HEK293 (cell line): Measurements from ENCODE around the gene ABLIM3.

Source experiments
- CTCF ChIA-PET: fragments of 350-600 bp; formaldehyde crosslinking; extraction: SDS; loops from one replicate; lab custom pipeline; 2021; ENCODE audit warnings: antibody characterized with exemption; lab: Yijun Ruan, JAX
- POLR2A ChIA-PET: fragments of 300-600 bp; formaldehyde crosslinking; extraction: SDS; loops from one replicate; lab custom pipeline; 2020; ENCODE audit warnings: antibody characterized with exemption, inconsistent platforms; lab: Yijun Ruan, JAX
- H3K27ac ChIP-seq: fragments of 200-500 bp; sonication (Bioruptor generic); 2 replicates; pipeline ENCODE4 v1.5.1; 2014; ENCODE audit warnings: low read depth, low read length, control low read depth, inconsistent platforms; ENCODE audit errors: extremely low read depth
- H3K36me3 ChIP-seq, 2 experiments: fragments of 200-500 bp in 1 of 2; sonication (Bioruptor generic) in 1 of 2; 1 replicate in 1 of 2; 2 replicates in 1 of 2; pipeline ENCODE4 v1.5.1; 2014 to 2017; ENCODE audit warnings: inconsistent platforms in 2 of 2, low read length in 2 of 2; ENCODE audit not compliant: control insufficient read depth in 2 of 2, insufficient read depth in 1 of 2
- H3K4me1 ChIP-seq: fragments of 200-500 bp; sonication (Bioruptor generic); 2 replicates; pipeline ENCODE4 v1.5.1; 2014; ENCODE audit warnings: mild to moderate bottlenecking, low read length, inconsistent platforms; ENCODE audit not compliant: control insufficient read depth, insufficient read depth
- H3K4me3 ChIP-seq: 2 replicates; pipeline ENCODE4 v1.5.1; 2011; ENCODE audit warnings: low read depth, mild to moderate bottlenecking, control low read depth, low read length, moderate library complexity
- H3K9me3 ChIP-seq: fragments of 200-500 bp; sonication (Bioruptor generic); 2 replicates; pipeline ENCODE4 v1.5.1; 2014; ENCODE audit warnings: low read depth, low read length, inconsistent platforms; ENCODE audit not compliant: control insufficient read depth, insufficient read depth
- FEZF1 ChIP-seq: fragments of 450-650 bp; formaldehyde crosslinking; IDR thresholded peaks from 2 replicates; pipeline ENCODE4 v1.5.1; 2016; ENCODE audit warnings: missing biosample characterization, missing genetic modification characterization
- GLI4 ChIP-seq: fragments of 450-650 bp; formaldehyde crosslinking; IDR thresholded peaks from 2 replicates; pipeline ENCODE4 v1.5.1; 2016; ENCODE audit warnings: missing biosample characterization, missing genetic modification characterization
- GLIS2 ChIP-seq: fragments of 450-650 bp; formaldehyde crosslinking; IDR thresholded peaks from 2 replicates; pipeline ENCODE4 v1.5.1; 2016; ENCODE audit warnings: missing biosample characterization, missing genetic modification characterization
- IKZF3 ChIP-seq: fragments of 450-650 bp; IDR thresholded peaks from 2 replicates; pipeline ENCODE4 v1.5.0; 2018; ENCODE audit warnings: missing biosample characterization, mild to moderate bottlenecking, missing genetic modification characterization, moderate library complexity
- MZF1 ChIP-seq: fragments of 450-650 bp; formaldehyde crosslinking; IDR thresholded peaks from 2 replicates; pipeline ENCODE4 v1.5.1; 2017; ENCODE audit warnings: missing biosample characterization, missing genetic modification characterization, borderline replicate concordance
- PRDM4 ChIP-seq: fragments of 450-650 bp; formaldehyde crosslinking; IDR thresholded peaks from 2 replicates; pipeline ENCODE4 v1.5.1; 2017; ENCODE audit warnings: missing biosample characterization, missing genetic modification characterization
- SP7 ChIP-seq: fragments of 450-650 bp; formaldehyde crosslinking; IDR thresholded peaks from 2 replicates; pipeline ENCODE4 v1.5.1; 2016; ENCODE audit warnings: missing biosample characterization, missing genetic modification characterization
- TSHZ1 ChIP-seq: fragments of 450-650 bp; formaldehyde crosslinking; IDR thresholded peaks from 2 replicates; pipeline ENCODE4 v1.5.1; 2016; ENCODE audit warnings: missing biosample characterization, missing genetic modification characterization, borderline replicate concordance
- WT1 ChIP-seq: fragments of 450-650 bp; formaldehyde crosslinking; IDR thresholded peaks from 2 replicates; pipeline ENCODE4 v1.5.1; 2016; ENCODE audit warnings: missing biosample characterization, missing genetic modification characterization
- YY1 ChIP-seq: fragments of 450-650 bp; formaldehyde crosslinking; IDR thresholded peaks from 2 replicates; pipeline ENCODE4 v1.5.1; 2018; ENCODE audit warnings: missing biosample characterization, missing genetic modification characterization
- ZBTB20 ChIP-seq: fragments of 450-650 bp; formaldehyde crosslinking; IDR thresholded peaks from 2 replicates; pipeline ENCODE4 v1.5.1; 2016; ENCODE audit warnings: missing biosample characterization, missing genetic modification characterization
- ZBTB48 ChIP-seq: fragments of 450-650 bp; formaldehyde crosslinking; IDR thresholded peaks from 2 replicates; pipeline ENCODE4 v1.5.1; 2016; ENCODE audit warnings: missing biosample characterization, missing genetic modification characterization
- ZNF169 ChIP-seq: fragments of 450-650 bp; formaldehyde crosslinking; IDR thresholded peaks from 2 replicates; pipeline ENCODE4 v1.5.1; 2016; ENCODE audit warnings: missing biosample characterization, missing genetic modification characterization
- ZNF211 ChIP-seq: fragments of 450-650 bp; formaldehyde crosslinking; IDR thresholded peaks from 2 replicates; pipeline ENCODE4 v1.5.1; 2016; ENCODE audit warnings: low read depth, missing biosample characterization, missing genetic modification characterization
- ZNF48 ChIP-seq: fragments of 450-650 bp; formaldehyde crosslinking; IDR thresholded peaks from 2 replicates; pipeline ENCODE4 v1.5.1; 2016; ENCODE audit warnings: missing biosample characterization, missing genetic modification characterization
- ZNF555 ChIP-seq: fragments of 450-650 bp; formaldehyde crosslinking; conservative IDR thresholded peaks from 2 replicates; pipeline ENCODE4 v1.5.1; 2017; ENCODE audit warnings: missing biosample characterization, mild to moderate bottlenecking, missing genetic modification characterization, inconsistent platforms
- ZNF585B ChIP-seq: fragments of 450-650 bp; formaldehyde crosslinking; IDR thresholded peaks from 2 replicates; pipeline ENCODE4 v1.5.1; 2016; ENCODE audit warnings: missing biosample characterization, missing genetic modification characterization
- ZNF629 ChIP-seq: fragments of 450-650 bp; formaldehyde crosslinking; IDR thresholded peaks from 2 replicates; pipeline ENCODE4 v1.5.1; 2017; ENCODE audit warnings: missing biosample characterization, missing genetic modification characterization
- ZNF768 ChIP-seq: fragments of 450-650 bp; formaldehyde crosslinking; IDR thresholded peaks from 2 replicates; pipeline ENCODE4 v1.5.1; 2018; ENCODE audit warnings: missing biosample characterization, mild to moderate bottlenecking, missing genetic modification characterization
- ZNF792 ChIP-seq: fragments of 450-650 bp; formaldehyde crosslinking; IDR thresholded peaks from 2 replicates; pipeline ENCODE4 v1.5.1; 2016; ENCODE audit warnings: missing biosample characterization, missing genetic modification characterization
- ZSCAN16 ChIP-seq: fragments of 450-650 bp; formaldehyde crosslinking; IDR thresholded peaks from 2 replicates; pipeline ENCODE4 v1.5.1; 2016; ENCODE audit warnings: missing biosample characterization, missing genetic modification characterization
- ZSCAN4 ChIP-seq: fragments of 450-650 bp; formaldehyde crosslinking; IDR thresholded peaks from 2 replicates; pipeline ENCODE4 v1.5.1; 2017; ENCODE audit warnings: missing biosample characterization, missing genetic modification characterization
- TF ChIP-seq, protein P1 (sequence below): fragments of 450-650 bp; formaldehyde crosslinking; IDR thresholded peaks from 2 replicates; pipeline ENCODE4 v1.5.1; 2016; ENCODE audit warnings: missing biosample characterization, missing genetic modification characterization
- TF ChIP-seq, protein P2 (sequence below): fragments of 450-650 bp; formaldehyde crosslinking; IDR thresholded peaks from 2 replicates; pipeline ENCODE4 v1.5.1; 2017; ENCODE audit warnings: missing biosample characterization, missing genetic modification characterization

ABLIM3 gene

GRCh38 chr5:149141224-149141956 is at the start of gene ABLIM3:
Gene ABLIM3, plus strand, starts transcription at chr5:149141493. Its CDS starts 603 bp downstream, at chr5:149142096.
- no peaks in the 10 kb centered on the region for H3K36me3 ChIP-seq
- ChIA-PET CTCF (interaction anchor here (0.6 to 2.8 kb wide), 34 partner anchors 9 to 408 kb away, joined by 3 to 12 read pairs (median 4); partner anchors contain the start of gene PCYOX1L), POLR2A (interaction anchor here (0.6 kb wide), 1 partner anchor 1054 kb away, joined by 5 read pairs; no protein-coding TSS in a partner anchor)
- H3K4me1 ChIP-seq, result no peaks in the 10 kb centered on the region
- H3K9me3 ChIP-seq, result no peaks in the 10 kb centered on the region
- H3K4me3 ChIP-seq, result peak within 1 kb of the TSS; percentile 60
- H3K27ac ChIP-seq, result no peak within 1 kb of the TSS
- TF ChIP-seq ZNF48 (no peak), YY1 (tag by site-specific recombination) (peak; percentile 54; the same call in 1 of the 2 replicates), IKZF3 (tag by site-specific recombination) (no peak), ZNF211 (tag by site-specific recombination) (no peak), ZSCAN16 (tag by site-specific recombination) (no peak), ZNF768 (tag by site-specific recombination) (no peak), ZBTB48 (tag by site-specific recombination) (0 out of 2 replicates have a peak, but pooled peaks have one; percentile 38), SP7 (peak; percentile 22; the same call in 1 of the 2 replicates), WT1 (tag by site-specific recombination) (no peak), ZNF629 (no peak), PRDM4 (no peak), GLIS2 (peak; percentile 87), ZBTB20 (peak; percentile 43), TSHZ1 (tag by site-specific recombination) (no peak), FEZF1 (tag by site-specific recombination) (no peak), ZNF585B (tag by site-specific recombination) (no peak), ZNF555 (no peak), ZSCAN4 (tag by site-specific recombination) (no peak), GLI4 (tag by site-specific recombination) (no peak), ZNF792 (tag by site-specific recombination) (no peak), MZF1 (tag by site-specific recombination) (no peak), ZNF169 (tag by site-specific recombination) (no peak)
- TF ChIP-seq, protein P1, sequence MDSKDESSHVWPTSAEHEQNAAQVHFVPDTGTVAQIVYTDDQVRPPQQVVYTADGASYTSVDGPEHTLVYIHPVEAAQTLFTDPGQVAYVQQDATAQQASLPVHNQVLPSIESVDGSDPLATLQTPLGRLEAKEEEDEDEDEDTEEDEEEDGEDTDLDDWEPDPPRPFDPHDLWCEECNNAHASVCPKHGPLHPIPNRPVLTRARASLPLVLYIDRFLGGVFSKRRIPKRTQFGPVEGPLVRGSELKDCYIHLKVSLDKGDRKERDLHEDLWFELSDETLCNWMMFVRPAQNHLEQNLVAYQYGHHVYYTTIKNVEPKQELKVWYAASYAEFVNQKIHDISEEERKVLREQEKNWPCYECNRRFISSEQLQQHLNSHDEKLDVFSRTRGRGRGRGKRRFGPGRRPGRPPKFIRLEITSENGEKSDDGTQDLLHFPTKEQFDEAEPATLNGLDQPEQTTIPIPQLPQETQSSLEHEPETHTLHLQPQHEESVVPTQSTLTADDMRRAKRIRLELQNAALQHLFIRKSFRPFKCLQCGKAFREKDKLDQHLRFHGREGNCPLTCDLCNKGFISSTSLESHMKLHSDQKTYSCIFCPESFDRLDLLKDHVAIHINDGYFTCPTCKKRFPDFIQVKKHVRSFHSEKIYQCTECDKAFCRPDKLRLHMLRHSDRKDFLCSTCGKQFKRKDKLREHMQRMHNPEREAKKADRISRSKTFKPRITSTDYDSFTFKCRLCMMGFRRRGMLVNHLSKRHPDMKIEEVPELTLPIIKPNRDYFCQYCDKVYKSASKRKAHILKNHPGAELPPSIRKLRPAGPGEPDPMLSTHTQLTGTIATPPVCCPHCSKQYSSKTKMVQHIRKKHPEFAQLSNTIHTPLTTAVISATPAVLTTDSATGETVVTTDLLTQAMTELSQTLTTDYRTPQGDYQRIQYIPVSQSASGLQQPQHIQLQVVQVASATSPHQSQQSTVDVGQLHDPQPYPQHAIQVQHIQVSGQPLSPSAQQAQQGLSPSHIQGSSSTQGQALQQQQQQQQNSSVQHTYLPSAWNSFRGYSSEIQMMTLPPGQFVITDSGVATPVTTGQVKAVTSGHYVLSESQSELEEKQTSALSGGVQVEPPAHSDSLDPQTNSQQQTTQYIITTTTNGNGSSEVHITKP (tag by site-specific recombination), result peak; percentile 31; the same call in 1 of the 2 replicates
- TF ChIP-seq, protein P2, sequence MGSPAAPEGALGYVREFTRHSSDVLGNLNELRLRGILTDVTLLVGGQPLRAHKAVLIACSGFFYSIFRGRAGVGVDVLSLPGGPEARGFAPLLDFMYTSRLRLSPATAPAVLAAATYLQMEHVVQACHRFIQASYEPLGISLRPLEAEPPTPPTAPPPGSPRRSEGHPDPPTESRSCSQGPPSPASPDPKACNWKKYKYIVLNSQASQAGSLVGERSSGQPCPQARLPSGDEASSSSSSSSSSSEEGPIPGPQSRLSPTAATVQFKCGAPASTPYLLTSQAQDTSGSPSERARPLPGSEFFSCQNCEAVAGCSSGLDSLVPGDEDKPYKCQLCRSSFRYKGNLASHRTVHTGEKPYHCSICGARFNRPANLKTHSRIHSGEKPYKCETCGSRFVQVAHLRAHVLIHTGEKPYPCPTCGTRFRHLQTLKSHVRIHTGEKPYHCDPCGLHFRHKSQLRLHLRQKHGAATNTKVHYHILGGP (tag by site-specific recombination), result no peak
